HepG2 (cell line): ENCODE data around the gene NPTXR. TPM values are rescaled to one million over a fixed set of nuclear protein-coding genes. Genes with fewer than 3 reads are reported as not detected.

Experiments used
- ATF7-NPFF ChIP-seq: sonication (generic); formaldehyde crosslinking; IDR thresholded peaks from 2 replicates; pipeline ENCODE4 v1.8.1; 2023; ENCODE audit warnings: mild to moderate bottlenecking, low read depth, missing genetic modification reagents, moderate library complexity
- JUNB ChIP-seq: sonication (generic); formaldehyde crosslinking; IDR thresholded peaks from 2 replicates; pipeline ENCODE4 v1.8.0; 2022; ENCODE audit warnings: missing genetic modification reagents, mild to moderate bottlenecking, borderline replicate concordance
- KMT2A ChIP-seq: sonication (generic); formaldehyde crosslinking; IDR thresholded peaks from 2 replicates; pipeline ENCODE4 v1.4.0; 2020; ENCODE audit warnings: missing genetic modification reagents
- PHF20 ChIP-seq: sonication (generic); formaldehyde crosslinking; IDR thresholded peaks from 2 replicates; pipeline ENCODE4 v1.5.0; 2020; ENCODE audit warnings: mild to moderate bottlenecking, missing genetic modification reagents
- RBFOX2 ChIP-seq: fragments of 200-400 bp; formaldehyde crosslinking; IDR thresholded peaks from 2 replicates; pipeline ENCODE4 v1.6.1; 2017; ENCODE audit warnings: low read depth, mild to moderate bottlenecking, low read length
- SIN3A ChIP-seq: IDR thresholded peaks from 2 replicates; pipeline ENCODE4 v1.6.1; 2011; ENCODE audit warnings: low read depth, mild to moderate bottlenecking, control low read depth, low read length, borderline replicate concordance
- ZNF672 ChIP-seq: sonication (generic); formaldehyde crosslinking; IDR thresholded peaks from 2 replicates; pipeline ENCODE4 v1.8.1; 2022; ENCODE audit warnings: missing genetic modification reagents
- ZNF83 ChIP-seq: sonication (generic); formaldehyde crosslinking; IDR thresholded peaks from 2 replicates; pipeline ENCODE4 v1.4.0; 2020; ENCODE audit warnings: missing genetic modification reagents, mild to moderate bottlenecking, borderline replicate concordance
- polyA plus RNA-seq, 8 experiments: library from polyadenylated mRNA; depleted of rRNA in 3 of 8; stranded (reverse) in 7 of 8; unstranded in 1 of 8; fragments of >200 nt; fragmentation: Illumina TruSeq in 4 of 8; extraction: Trizol in 4 of 8; gene quantifications; 2 replicates each; pipeline versions ENCODE4 v1.2.1 to v1.2.3, GENCODE V29; 2011 to 2016; ENCODE audit warnings: low read depth in 4 of 8, missing spikeins in 1 of 8, mixed read lengths in 1 of 8; ENCODE audit not compliant: insufficient read depth in 1 of 8
- total RNA-seq, 5 experiments: library from RNA; depleted of rRNA; stranded (reverse); fragments of >200 nt; fragmentation: Illumina TruSeq; extraction: Trizol; gene quantifications; 2 replicates each; pipeline ENCODE4 v1.2.3, GENCODE V29; 2016; ENCODE audit warnings: low read depth in 1 of 5
- TF ChIP-seq, protein P1 (sequence below), 2 experiments: fragments of 450-650 bp in 1 of 2; sonication (generic) in 1 of 2; formaldehyde crosslinking; IDR thresholded peaks; 2 replicates each; pipeline versions ENCODE4 v1.5.0 to v1.8.0; 2020 to 2022; ENCODE audit warnings: mild to moderate bottlenecking in 1 of 2, missing genetic modification reagents in 1 of 2
- TF ChIP-seq, protein P2 (sequence below): sonication (generic); formaldehyde crosslinking; IDR thresholded peaks from 2 replicates; pipeline ENCODE4 v1.5.0; 2020; ENCODE audit warnings: mild to moderate bottlenecking, missing genetic modification reagents, moderate library complexity
- TF ChIP-seq, protein P3 (sequence below): sonication (generic); formaldehyde crosslinking; IDR thresholded peaks from 2 replicates; pipeline ENCODE4 v1.5.1; 2020; ENCODE audit warnings: mild to moderate bottlenecking, missing genetic modification reagents, moderate library complexity
- TF ChIP-seq, protein P4 (sequence below): sonication (generic); formaldehyde crosslinking; IDR thresholded peaks from 2 replicates; pipeline ENCODE4 v1.4.0; 2020; ENCODE audit warnings: missing genetic modification reagents
- TF ChIP-seq, protein P5 (sequence below): IDR thresholded peaks from 2 replicates; pipeline ENCODE4 v1.4.0; 2020; ENCODE audit warnings: mild to moderate bottlenecking, missing genetic modification reagents
- TF ChIP-seq, protein P6 (sequence below): sonication (generic); formaldehyde crosslinking; IDR thresholded peaks from 2 replicates; pipeline ENCODE4 v1.4.0; 2020; ENCODE audit warnings: mild to moderate bottlenecking, missing genetic modification reagents

Gene NPTXR
- total and polyA plus RNA-seq, 2 of the 13 experiments (the other 11 are each of a cell fraction or from before 2014, with no cell fraction given), result 2.6 to 4.8 TPM

DNA sequence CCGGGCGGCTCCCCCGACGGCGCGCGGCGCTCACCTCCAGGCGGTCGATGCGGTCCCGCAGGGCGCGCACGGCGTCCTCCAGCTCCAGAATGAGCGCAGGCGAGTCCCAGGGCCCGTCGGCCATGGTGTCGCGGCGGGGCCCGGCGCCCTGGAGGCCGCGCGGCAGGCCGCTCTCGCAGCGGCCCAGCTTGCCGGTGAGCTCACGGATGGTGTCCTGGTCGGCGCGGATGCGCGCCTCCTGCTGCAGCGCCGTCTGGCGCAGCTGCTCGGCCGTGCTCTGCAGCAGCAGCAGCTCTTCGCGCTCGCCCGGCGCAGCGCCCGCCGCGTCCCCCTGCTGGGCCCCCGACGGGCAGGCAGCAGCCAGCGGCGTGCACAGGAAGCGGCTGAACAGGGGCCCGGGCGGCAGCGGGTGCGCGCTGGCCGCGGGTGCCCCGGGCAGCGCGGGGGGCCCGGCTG, 599 bp downstream of the NPTXR start (continued):
- TF ChIP-seq, protein P1, sequence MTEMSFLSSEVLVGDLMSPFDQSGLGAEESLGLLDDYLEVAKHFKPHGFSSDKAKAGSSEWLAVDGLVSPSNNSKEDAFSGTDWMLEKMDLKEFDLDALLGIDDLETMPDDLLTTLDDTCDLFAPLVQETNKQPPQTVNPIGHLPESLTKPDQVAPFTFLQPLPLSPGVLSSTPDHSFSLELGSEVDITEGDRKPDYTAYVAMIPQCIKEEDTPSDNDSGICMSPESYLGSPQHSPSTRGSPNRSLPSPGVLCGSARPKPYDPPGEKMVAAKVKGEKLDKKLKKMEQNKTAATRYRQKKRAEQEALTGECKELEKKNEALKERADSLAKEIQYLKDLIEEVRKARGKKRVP (CRISPR knock-in tag; IDR thresholded peaks at IDR 0.05), result peak in 1 of 2 experiments; percentile 31; a peak in 1 of 4 replicates
- no peak for TF ChIP-seq JUNB (CRISPR knock-in tag)
- TF ChIP-seq, protein P2, sequence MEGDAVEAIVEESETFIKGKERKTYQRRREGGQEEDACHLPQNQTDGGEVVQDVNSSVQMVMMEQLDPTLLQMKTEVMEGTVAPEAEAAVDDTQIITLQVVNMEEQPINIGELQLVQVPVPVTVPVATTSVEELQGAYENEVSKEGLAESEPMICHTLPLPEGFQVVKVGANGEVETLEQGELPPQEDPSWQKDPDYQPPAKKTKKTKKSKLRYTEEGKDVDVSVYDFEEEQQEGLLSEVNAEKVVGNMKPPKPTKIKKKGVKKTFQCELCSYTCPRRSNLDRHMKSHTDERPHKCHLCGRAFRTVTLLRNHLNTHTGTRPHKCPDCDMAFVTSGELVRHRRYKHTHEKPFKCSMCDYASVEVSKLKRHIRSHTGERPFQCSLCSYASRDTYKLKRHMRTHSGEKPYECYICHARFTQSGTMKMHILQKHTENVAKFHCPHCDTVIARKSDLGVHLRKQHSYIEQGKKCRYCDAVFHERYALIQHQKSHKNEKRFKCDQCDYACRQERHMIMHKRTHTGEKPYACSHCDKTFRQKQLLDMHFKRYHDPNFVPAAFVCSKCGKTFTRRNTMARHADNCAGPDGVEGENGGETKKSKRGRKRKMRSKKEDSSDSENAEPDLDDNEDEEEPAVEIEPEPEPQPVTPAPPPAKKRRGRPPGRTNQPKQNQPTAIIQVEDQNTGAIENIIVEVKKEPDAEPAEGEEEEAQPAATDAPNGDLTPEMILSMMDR (CRISPR knock-in tag), result peak; percentile 47; the same call in 1 of the 2 replicates
- TF ChIP-seq, protein P3, sequence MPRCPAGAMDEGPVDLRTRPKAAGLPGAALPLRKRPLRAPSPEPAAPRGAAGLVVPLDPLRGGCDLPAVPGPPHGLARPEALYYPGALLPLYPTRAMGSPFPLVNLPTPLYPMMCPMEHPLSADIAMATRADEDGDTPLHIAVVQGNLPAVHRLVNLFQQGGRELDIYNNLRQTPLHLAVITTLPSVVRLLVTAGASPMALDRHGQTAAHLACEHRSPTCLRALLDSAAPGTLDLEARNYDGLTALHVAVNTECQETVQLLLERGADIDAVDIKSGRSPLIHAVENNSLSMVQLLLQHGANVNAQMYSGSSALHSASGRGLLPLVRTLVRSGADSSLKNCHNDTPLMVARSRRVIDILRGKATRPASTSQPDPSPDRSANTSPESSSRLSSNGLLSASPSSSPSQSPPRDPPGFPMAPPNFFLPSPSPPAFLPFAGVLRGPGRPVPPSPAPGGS (CRISPR knock-in tag), result peak; percentile 61; the same call in 1 of the 2 replicates
- peak; percentile 40; the same call in 1 of the 2 replicates for TF ChIP-seq PHF20 (CRISPR knock-in tag)
- peak; percentile 47; the same call in 1 of the 2 replicates for TF ChIP-seq KMT2A (CRISPR knock-in tag)
- peak; percentile 36; the same call in 1 of the 2 replicates for TF ChIP-seq SIN3A
- TF ChIP-seq, protein P4, sequence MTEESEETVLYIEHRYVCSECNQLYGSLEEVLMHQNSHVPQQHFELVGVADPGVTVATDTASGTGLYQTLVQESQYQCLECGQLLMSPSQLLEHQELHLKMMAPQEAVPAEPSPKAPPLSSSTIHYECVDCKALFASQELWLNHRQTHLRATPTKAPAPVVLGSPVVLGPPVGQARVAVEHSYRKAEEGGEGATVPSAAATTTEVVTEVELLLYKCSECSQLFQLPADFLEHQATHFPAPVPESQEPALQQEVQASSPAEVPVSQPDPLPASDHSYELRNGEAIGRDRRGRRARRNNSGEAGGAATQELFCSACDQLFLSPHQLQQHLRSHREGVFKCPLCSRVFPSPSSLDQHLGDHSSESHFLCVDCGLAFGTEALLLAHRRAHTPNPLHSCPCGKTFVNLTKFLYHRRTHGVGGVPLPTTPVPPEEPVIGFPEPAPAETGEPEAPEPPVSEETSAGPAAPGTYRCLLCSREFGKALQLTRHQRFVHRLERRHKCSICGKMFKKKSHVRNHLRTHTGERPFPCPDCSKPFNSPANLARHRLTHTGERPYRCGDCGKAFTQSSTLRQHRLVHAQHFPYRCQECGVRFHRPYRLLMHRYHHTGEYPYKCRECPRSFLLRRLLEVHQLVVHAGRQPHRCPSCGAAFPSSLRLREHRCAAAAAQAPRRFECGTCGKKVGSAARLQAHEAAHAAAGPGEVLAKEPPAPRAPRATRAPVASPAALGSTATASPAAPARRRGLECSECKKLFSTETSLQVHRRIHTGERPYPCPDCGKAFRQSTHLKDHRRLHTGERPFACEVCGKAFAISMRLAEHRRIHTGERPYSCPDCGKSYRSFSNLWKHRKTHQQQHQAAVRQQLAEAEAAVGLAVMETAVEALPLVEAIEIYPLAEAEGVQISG (CRISPR knock-in tag), result peak; percentile 81
- TF ChIP-seq ATF7-NPFF (CRISPR knock-in tag), result peak; percentile 67; the same call in 1 of the 2 replicates
- peak; percentile 75; the same call in 1 of the 2 replicates for TF ChIP-seq ZNF672 (CRISPR knock-in tag)
- TF ChIP-seq, protein P5, sequence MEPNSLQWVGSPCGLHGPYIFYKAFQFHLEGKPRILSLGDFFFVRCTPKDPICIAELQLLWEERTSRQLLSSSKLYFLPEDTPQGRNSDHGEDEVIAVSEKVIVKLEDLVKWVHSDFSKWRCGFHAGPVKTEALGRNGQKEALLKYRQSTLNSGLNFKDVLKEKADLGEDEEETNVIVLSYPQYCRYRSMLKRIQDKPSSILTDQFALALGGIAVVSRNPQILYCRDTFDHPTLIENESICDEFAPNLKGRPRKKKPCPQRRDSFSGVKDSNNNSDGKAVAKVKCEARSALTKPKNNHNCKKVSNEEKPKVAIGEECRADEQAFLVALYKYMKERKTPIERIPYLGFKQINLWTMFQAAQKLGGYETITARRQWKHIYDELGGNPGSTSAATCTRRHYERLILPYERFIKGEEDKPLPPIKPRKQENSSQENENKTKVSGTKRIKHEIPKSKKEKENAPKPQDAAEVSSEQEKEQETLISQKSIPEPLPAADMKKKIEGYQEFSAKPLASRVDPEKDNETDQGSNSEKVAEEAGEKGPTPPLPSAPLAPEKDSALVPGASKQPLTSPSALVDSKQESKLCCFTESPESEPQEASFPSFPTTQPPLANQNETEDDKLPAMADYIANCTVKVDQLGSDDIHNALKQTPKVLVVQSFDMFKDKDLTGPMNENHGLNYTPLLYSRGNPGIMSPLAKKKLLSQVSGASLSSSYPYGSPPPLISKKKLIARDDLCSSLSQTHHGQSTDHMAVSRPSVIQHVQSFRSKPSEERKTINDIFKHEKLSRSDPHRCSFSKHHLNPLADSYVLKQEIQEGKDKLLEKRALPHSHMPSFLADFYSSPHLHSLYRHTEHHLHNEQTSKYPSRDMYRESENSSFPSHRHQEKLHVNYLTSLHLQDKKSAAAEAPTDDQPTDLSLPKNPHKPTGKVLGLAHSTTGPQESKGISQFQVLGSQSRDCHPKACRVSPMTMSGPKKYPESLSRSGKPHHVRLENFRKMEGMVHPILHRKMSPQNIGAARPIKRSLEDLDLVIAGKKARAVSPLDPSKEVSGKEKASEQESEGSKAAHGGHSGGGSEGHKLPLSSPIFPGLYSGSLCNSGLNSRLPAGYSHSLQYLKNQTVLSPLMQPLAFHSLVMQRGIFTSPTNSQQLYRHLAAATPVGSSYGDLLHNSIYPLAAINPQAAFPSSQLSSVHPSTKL (CRISPR knock-in tag), result 0 out of 2 replicates have a peak, but pooled peaks have one; percentile 9
- no peak for TF ChIP-seq ZNF83 (CRISPR knock-in tag)
- peak; percentile 59; the same call in 1 of the 2 replicates for TF ChIP-seq RBFOX2
- TF ChIP-seq, protein P6, sequence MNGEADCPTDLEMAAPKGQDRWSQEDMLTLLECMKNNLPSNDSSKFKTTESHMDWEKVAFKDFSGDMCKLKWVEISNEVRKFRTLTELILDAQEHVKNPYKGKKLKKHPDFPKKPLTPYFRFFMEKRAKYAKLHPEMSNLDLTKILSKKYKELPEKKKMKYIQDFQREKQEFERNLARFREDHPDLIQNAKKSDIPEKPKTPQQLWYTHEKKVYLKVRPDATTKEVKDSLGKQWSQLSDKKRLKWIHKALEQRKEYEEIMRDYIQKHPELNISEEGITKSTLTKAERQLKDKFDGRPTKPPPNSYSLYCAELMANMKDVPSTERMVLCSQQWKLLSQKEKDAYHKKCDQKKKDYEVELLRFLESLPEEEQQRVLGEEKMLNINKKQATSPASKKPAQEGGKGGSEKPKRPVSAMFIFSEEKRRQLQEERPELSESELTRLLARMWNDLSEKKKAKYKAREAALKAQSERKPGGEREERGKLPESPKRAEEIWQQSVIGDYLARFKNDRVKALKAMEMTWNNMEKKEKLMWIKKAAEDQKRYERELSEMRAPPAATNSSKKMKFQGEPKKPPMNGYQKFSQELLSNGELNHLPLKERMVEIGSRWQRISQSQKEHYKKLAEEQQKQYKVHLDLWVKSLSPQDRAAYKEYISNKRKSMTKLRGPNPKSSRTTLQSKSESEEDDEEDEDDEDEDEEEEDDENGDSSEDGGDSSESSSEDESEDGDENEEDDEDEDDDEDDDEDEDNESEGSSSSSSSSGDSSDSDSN (CRISPR knock-in tag), result peak; percentile 88; the same call in 1 of the 2 replicates
